Measurements from ENCODE around the gene SEPHS1. TPM values are rescaled to one million over a fixed set of nuclear protein-coding genes. Genes with fewer than 3 reads are reported as not detected.
"Not testable (repeated sequence)": the region's sequence is repeated elsewhere in the genome, so short reads cannot be mapped to it uniquely, and the experiment has no call there.

Gene SEPHS1
- total and polyA plus RNA-seq, 2 donors from 2014 or later = 48.8 to 53.5 TPM

GRCh38 chr10:13383399-13383761, 35.3 kb upstream of the SEPHS1 start:
- no peak for TF ChIP-seq CTCF (IDR thresholded peaks at IDR 0.05; ENCODE audit: borderline replicate concordance, extremely low read depth, insufficient read depth)
- intact Hi-C loops (cut with DNase I) = no loop called here
- Histone ChIP-seq H3K9ac (ENCODE audit: low read length in 3 of 3) (peak overlapping the region in 2 of 3 donors; percentile 22 to 55), H3K27ac (ENCODE audit: low read depth in 2 of 2, low read length in 2 of 2) (no peak overlapping the region), H3K36me3 (ENCODE audit: control insufficient read depth in 2 of 3, insufficient read depth in 3 of 3, low read length in 3 of 3) (no peaks in the 10 kb centered on the region), H3K4me3 (ENCODE audit: low read length in 3 of 3) (peak overlapping the region; percentile 33 to 75 (median 50)), H3K27me3 (ENCODE audit: control insufficient read depth, insufficient read depth, low read length) (peaks cover 3% of the 10 kb centered on the region), H3K4me1 (ENCODE audit: control insufficient read depth in 2 of 3, insufficient read depth in 2 of 3, low read depth in 1 of 3, low read length in 3 of 3) (peaks cover 0 to 4% (median 0%) of the 10 kb centered on the region in 3 donors), H3K9me3 (ENCODE audit: control insufficient read depth in 2 of 3, insufficient read depth in 1 of 3, low read length in 3 of 3) (no peaks in the 10 kb centered on the region)
- DNase-seq (peak; percentile 28 to 79 (median 49)), FAIRE-seq (no peak)

GRCh38 chr10:13382703-13383398, 34.8 kb upstream of the SEPHS1 start:
- DNase-seq (no peak), FAIRE-seq (no peak)
- H3K9me3 ChIP-seq (ENCODE audit: control insufficient read depth in 2 of 3, insufficient read depth in 1 of 3, low read length in 3 of 3) = no peaks in the 10 kb centered on the region
- H3K4me3 ChIP-seq (ENCODE audit: low read length in 3 of 3) = peak overlapping the region; percentile 33 to 75 (median 50)
- intact Hi-C loops (cut with DNase I) = no loop called here
- TF ChIP-seq CTCF (IDR thresholded peaks at IDR 0.05; ENCODE audit: borderline replicate concordance, extremely low read depth, insufficient read depth) = no peak
- no peaks in the 10 kb centered on the region for H3K36me3 ChIP-seq (ENCODE audit: control insufficient read depth in 2 of 3, insufficient read depth in 3 of 3, low read length in 3 of 3)
- peaks cover 3% of the 10 kb centered on the region for H3K27me3 ChIP-seq (ENCODE audit: control insufficient read depth, insufficient read depth, low read length)
- no peak overlapping the region for H3K27ac ChIP-seq (ENCODE audit: low read depth in 2 of 2, low read length in 2 of 2)
- H3K9ac ChIP-seq (ENCODE audit: low read length in 3 of 3) = peak overlapping the region in 2 of 3 donors; percentile 22 to 55
- peaks cover 0 to 4% (median 0%) of the 10 kb centered on the region in 3 donors for H3K4me1 ChIP-seq (ENCODE audit: control insufficient read depth in 2 of 3, insufficient read depth in 2 of 3, low read depth in 1 of 3, low read length in 3 of 3)

GRCh38 chr10:13379061-13379460, 31.0 kb upstream of the SEPHS1 start:
- intact Hi-C loops (cut with DNase I) = loop anchor here (10.0 kb wide), 1 partner anchor 156 kb away; no protein-coding TSS in a partner anchor
- not testable (repeated sequence) for FAIRE-seq; DNase-seq; H3K4me3 ChIP-seq (ENCODE audit: low read length in 3 of 3); H3K9ac ChIP-seq (ENCODE audit: low read length in 3 of 3); H3K36me3 ChIP-seq (ENCODE audit: control insufficient read depth in 2 of 3, insufficient read depth in 3 of 3, low read length in 3 of 3); H3K4me1 ChIP-seq (ENCODE audit: control insufficient read depth in 2 of 3, insufficient read depth in 2 of 3, low read depth in 1 of 3, low read length in 3 of 3); H3K9me3 ChIP-seq (ENCODE audit: control insufficient read depth in 2 of 3, insufficient read depth in 1 of 3, low read length in 3 of 3); H3K27ac ChIP-seq (ENCODE audit: low read depth in 2 of 2, low read length in 2 of 2); H3K27me3 ChIP-seq (ENCODE audit: control insufficient read depth, insufficient read depth, low read length)

GRCh38 chr10:13376746-13377145, 28.7 kb upstream of the SEPHS1 start:
- Histone ChIP-seq H3K27me3 (ENCODE audit: control insufficient read depth, insufficient read depth, low read length) (no peaks in the 10 kb centered on the region), H3K9ac (ENCODE audit: low read length in 3 of 3) (no peak overlapping the region), H3K36me3 (ENCODE audit: control insufficient read depth in 2 of 3, insufficient read depth in 3 of 3, low read length in 3 of 3) (no peaks in the 10 kb centered on the region), H3K27ac (ENCODE audit: low read depth in 2 of 2, low read length in 2 of 2) (no peak overlapping the region), H3K9me3 (ENCODE audit: control insufficient read depth in 2 of 3, insufficient read depth in 1 of 3, low read length in 3 of 3) (no peaks in the 10 kb centered on the region), H3K4me3 (ENCODE audit: low read length in 3 of 3) (no peak overlapping the region), H3K4me1 (ENCODE audit: control insufficient read depth in 2 of 3, insufficient read depth in 2 of 3, low read depth in 1 of 3, low read length in 3 of 3) (no peaks in the 10 kb centered on the region)
- intact Hi-C loops (cut with DNase I) = loop anchor here (10.0 kb wide), 1 partner anchor 158 kb away; no protein-coding TSS in a partner anchor
- FAIRE-seq (no peak), DNase-seq (peak in 2 of 5 donors; percentile 19 to 34)
- no peak for TF ChIP-seq CTCF (IDR thresholded peaks at IDR 0.05; ENCODE audit: borderline replicate concordance, extremely low read depth, insufficient read depth)
